Measurements from ENCODE around the gene MRFAP1. TPM values are rescaled to one million over a fixed set of nuclear protein-coding genes. Genes with fewer than 3 reads are reported as not detected.
"Not testable (repeated sequence)": the region's sequence is repeated elsewhere in the genome, so short reads cannot be mapped to it uniquely, and the experiment has no call there.

MRFAP1 gene
- total RNA-seq, 1 donor from 2014 or later = 196 TPM

GRCh38 chr4:6663596-6664393 is 23.3 kb downstream of the MRFAP1 start:
- DNase-seq (ENCODE audit: low spot score) = no peak

GRCh38 chr4:6665320-6665654 is 24.8 kb downstream of the MRFAP1 start:
- no peak for DNase-seq (ENCODE audit: low spot score)

DNA sequence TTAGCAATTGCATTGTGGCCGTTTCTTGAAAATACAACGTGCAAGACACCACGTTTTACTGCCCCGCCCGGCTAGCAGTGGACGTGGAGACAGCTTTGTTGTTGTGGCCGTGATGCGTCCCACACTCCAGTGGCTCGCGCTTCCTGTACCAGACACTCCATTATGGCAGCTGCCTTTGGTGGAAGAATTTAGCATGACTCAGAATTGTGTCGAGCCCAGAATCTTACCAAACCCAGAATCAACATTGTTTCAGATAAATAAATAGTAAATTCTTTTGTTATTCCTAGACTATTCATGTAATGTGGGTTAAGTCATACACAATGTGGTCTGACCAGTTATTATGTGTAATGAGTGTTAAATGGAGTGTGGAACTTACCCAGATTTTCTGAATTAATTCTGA is 27.9 kb downstream of the MRFAP1 start:
- DNase-seq (ENCODE audit: low spot score) = no peak

GRCh38 chr4:6671648-6672047 is 31.2 kb downstream of the MRFAP1 start:
- DNase-seq (ENCODE audit: low spot score) = no peak

GRCh38 chr4:6672131-6672530 is 31.6 kb downstream of the MRFAP1 start:
- DNase-seq (ENCODE audit: low spot score) = no peak

DNA sequence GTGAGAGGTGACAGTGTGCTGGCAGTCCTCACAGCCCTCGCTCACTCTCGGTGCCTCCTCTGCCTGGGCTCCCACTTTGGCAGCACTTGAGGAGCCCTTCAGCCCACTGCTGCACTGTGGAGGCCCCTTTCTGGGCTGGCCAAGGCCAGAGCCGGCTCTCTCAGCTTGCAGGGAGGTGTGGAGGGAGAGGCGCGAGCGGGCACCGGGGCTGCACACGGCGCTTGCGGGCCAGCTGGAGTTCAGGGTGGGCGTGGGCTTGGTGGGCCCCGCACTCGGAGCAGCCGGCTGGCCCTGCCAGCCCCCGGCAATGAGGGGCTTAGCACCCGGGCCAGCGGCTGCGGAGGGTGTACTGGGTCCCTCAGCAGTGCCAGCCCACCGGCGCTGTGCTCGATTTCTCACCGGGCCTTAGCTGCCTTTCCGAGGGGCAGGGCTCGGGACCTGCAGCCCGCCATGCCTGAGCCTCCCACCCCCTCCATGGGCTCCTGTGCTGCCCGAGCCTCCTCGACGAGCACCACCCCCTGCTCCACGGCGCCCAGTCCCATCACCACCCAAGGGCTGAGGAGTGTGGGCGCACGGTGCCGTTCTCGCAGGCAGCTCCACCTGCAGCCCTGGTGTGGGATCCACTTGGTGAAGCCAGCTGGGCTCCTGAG is 32.2 kb downstream of the MRFAP1 start:
- not testable (repeated sequence) for DNase-seq (ENCODE audit: low spot score)

- DNase-seq (ENCODE audit: low spot score) = not testable (repeated sequence)
These were observed 32.7 kb downstream of the MRFAP1 start for GRCh38 chr4:6673191-6673659.

GRCh38 chr4:6673660-6674499 is 33.4 kb downstream of the MRFAP1 start:
- peak; percentile 95 for DNase-seq (ENCODE audit: low spot score)

- DNase-seq (ENCODE audit: low spot score) = no peak
These were observed 34.1 kb downstream of the MRFAP1 start for GRCh38 chr4:6674500-6675149.

DNA sequence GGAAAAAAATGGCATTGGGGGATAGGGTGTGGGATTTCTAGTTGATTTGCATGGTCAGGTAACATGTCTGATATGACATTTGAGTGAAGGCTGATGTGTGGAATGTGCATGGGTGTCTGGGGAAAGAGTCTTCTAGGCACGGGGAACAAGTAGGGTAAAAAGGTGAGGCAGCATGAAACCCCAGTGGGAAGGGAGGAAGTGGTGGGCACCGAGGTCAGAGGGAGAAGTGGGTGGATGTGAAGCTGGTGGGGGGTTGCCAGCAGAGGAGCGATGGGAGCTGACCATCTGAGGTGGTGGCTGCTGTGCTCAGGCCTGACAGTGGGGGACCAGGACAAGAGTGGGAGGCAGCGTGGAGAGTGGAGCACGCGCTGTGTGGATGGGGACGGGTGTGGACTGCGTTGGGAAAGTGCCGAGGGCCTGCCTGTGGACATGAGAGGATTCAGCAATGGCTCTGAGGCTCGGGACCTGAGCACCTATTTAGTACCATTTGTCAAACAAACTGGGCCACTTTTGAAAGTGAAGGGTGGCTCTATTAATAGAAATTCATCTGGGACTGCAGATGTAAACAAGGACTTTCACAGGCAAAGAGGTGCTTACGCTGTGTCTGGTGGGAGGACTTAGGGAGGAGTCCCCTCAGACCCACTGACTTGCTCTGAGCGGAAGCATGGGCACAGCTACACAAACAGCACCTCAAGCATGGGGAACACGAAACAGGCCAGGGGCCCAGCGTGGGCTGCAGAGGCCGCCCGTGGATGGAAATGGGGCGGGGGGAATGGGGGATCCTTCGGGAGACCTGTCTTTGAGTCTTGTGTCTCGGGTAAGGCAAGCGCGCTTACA is 36.5 kb downstream of the MRFAP1 start:
- no peak for DNase-seq (ENCODE audit: low spot score)

DNA sequence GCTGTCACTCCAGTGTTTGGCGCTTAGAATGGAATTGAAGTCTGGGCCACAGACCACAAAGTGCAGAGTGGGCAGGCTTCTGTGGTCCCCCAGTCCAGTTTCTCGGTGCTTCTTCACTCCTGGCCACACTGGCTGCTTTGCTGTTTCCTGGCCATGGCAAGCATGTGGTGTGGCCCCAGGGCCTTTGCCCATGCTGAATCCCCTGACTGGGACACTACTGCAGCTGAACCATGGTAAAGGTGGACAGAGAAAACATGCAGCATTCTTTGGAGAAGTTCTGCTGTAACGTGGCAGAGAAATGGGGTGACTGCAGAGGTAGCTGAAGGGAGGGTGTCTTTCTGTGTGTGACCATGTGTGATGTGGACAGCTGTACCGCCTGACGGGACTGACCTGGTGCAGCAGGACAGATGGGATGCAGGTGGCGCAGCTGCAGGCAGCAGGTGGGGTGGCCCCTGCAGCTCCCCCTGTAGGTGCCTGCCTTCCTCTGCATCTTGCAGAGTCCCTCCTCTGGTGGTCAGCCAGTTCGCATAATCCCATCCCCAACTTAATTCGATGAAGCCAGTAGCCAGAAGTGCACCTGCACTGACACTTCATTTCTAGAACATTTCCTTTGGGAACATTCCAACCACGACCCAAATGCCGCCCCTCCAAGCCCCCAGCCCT is 40.0 kb downstream of the MRFAP1 start:
- no peak for DNase-seq (ENCODE audit: low spot score)

- DNase-seq (ENCODE audit: low spot score) = no peak
These were observed 40.7 kb downstream of the MRFAP1 start for GRCh38 chr4:6681191-6681590.

DNA sequence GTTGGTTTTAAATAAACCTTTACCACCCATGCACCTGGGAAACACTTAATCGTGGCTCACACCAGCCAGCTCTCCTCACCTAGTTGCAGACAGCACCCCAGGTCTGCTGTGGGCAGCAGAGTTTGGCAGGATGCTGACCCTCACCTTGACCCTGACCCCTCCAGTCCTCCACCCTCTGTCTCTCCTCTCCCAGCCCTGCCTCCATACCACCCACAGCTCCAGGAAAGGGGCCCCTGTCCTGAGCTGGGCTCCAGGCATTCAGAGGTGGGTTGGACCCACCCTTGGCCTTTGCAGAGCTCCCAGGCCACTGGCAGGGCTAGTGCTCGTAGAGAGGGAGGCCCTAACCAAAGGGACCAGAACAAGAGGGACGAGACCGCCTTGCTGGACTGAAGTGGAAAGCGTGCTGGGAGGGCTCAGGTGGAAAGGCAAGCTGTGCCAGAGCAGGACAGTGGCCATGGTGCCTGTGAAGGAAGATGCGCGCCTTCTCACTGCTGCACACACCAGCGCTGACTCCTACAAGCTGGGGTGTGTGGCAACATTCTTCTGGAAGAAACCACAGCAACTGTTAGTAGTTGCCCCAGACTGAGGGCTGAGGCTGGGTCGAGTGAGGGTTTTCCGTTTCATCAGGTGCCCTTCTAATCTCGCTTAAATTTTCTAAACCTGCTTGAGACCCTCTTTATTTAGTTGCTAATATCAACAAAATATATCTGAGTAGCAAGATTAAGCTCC is 42.5 kb downstream of the MRFAP1 start:
- no peak for DNase-seq (ENCODE audit: low spot score)

GRCh38 chr4:6684656-6685055 is 44.2 kb downstream of the MRFAP1 start:
- DNase-seq (ENCODE audit: low spot score) = no peak

DNA sequence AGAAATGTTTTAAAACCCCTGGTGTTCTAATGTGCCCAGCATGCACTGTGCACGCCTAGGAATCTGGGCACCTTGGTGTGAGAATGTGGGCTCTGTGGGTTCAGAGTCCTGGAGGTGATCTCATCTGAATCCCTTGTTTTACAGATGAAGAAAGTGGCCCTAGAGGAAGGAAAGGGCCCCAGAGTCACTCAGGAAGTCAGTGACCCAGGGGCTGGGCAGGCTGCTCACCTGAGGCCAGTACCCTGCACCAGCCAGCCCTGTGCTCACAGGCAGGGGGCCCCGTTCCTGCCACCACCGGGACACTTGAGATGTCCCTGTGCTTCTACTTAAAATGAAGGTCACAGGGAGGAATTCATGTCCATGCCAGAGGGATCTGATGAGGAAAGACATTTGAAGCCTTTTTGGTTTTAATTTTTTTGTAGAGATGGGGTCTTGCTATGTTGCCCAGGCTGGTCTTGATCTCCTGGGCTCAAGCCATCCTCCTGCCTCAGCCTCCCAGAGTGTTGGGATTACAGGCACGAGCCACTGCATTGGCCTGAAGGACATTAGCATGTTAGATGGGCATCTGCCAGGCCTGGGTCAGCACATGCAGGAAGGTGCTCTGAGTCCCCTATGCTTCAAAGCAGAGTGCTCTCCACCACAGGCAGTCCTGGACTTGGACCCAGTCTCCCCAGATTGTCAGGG is 45.8 kb downstream of the MRFAP1 start:
- no peak for DNase-seq (ENCODE audit: low spot score)

DNA sequence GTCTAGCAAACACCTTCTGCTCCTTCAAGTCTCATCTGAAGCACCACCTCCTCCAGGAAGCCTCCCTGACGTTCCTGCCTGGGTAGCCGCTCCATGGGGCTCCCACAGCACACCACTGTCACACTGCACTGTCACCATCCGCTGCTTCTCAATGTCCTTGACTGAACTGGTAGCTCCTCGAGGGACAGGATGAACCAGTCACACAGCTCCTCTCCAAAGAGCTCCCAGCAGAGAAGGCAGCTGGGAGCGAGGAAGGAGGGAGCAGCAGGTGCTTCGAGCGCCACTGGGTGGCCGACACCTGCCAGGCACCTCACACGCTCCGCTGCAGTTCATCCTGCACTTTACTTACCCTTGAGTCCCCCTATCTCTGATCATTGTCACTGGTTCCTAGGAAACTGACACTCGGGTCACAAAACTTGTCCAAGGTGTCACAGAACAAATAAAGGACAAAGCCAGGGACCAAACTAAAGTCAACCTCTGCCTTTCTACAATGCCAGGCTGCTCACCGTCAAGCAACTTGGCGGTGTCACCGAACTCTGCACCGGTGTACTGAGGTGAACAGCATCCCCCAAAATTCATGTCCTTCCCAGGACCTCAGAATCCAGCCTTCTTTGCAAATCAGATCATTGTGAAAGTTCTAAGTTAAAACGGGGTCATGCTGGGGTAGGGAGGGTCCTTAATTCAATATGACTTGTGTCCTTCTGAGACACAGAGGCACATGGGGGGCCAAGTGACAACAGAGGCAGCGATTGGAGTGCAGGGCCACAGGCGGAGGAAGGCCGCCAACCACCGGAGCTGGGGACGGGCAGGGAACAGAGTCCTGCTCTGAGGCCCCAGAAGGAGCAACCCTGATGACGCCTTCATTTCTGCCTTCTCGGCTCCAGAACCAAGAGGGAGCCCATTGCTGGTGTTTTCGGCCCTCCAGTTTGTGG is 47.7 kb downstream of the MRFAP1 start:
- DNase-seq (ENCODE audit: low spot score) = no peak

- peak; percentile 88 for DNase-seq (ENCODE audit: low spot score)
These were observed 48.5 kb downstream of the MRFAP1 start for GRCh38 chr4:6688879-6689505.
